DMS53 treated with DMSO at 0.1 percent for 48 hours (cell line): ENCODE data around the gene ZNF584.
"Not testable (repeated sequence)": the region's sequence is repeated elsewhere in the genome, so short reads cannot be mapped to it uniquely, and the experiment has no call there.

Source experiments
- DNase-seq: peaks from one replicate; lab custom pipeline; 2025; ENCODE audit not compliant: unreplicated experiment; lab: John Stamatoyannopoulos, UW

The ZNF584 gene

GRCh38 chr19:58408152-58409009 lies at the start of gene ZNF584:
Gene ZNF584, plus strand, starts transcription at chr19:58408649. Its CDS starts 499 bp downstream, at chr19:58409148.
- DNase-seq = peak; percentile 80

DNA sequence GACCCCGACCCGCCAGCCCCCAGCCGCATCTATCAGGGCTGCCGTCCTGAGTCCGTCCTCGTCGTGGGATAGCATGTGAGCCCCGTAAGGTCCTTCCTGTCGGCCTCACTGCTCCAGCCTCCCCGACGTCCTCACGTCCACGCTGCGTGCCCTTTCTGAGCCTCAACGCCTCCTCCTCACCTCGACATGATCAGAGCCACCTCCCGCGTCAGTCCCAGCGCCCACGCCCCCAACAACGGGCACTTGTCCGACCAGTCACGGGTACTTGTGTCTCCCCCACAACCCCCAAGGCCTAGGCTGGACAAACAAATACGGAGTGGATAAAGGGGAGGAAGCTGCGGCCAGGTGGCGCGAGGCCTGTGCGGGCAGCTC lies 46.6 kb upstream of the ZNF584 start:
- no peak for DNase-seq

DNA sequence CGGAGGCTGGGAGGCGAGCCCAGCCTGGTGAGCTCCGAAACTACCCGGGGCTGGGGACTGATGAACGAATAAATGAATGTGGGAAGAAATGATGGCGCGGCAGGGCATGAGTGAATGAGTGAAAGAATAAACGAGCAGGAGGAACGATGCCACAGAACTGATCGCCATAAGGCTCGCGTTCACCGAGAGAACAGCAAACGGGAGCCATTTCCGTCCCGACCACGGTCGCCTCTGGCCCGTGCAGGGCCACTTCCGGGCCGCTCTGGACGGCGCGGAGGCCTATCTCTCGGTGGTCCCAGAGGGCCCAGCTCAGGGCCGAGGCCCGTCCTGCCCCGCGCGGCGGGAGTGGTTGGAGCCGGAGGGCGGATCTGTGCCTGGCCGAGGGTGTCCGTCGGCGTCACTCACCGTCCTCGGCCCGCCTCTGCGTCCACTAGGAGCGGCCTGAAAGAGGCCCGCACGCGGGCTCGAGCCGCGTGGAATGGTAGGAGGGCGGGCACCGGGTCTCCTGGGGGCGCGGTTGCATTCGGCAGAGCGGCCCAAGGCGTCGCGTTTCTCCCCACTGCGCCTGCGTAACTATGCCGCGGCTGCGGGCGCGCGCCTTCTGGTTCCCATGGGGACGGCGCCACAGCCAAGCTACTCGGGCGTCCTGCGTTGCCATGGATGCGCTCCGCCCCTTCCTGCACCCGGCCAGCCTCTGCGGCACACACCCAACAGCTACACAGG lies 46.0 kb upstream of the ZNF584 start, which contains the start of gene ZNF497:
Gene ZNF497, minus strand, starts transcription at position 480 of the 723 bp plus-strand sequence. CDS start 5,116 bp downstream, outside the sequence.
- DNase-seq = peak; percentile 90

DNA sequence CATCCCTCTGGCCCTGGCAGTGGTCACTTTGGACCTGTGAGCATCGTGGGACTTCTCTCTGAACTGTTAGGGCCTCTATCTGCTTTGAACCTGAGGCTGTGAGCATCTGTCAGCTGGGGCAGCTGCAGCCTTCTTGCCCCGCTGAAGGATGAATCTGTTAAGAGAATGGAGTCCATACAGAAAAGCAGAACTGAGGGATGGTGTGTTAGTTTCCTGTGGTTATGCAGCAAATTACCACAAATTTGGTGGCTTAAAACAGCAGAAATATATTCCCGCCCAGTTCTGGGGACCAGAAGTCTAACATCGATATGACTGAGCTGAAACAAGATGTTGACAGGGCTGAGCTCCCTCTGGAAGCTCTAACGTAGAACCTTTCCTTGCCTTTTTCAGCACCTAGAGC lies 44.3 kb upstream of the ZNF584 start:
- no peak for DNase-seq

GRCh38 chr19:58366585-58367430 lies 41.6 kb upstream of the ZNF584 start:
- DNase-seq = no peak

- DNase-seq = no peak
Observed at GRCh38 chr19:58367698-58368454, 40.6 kb upstream of the ZNF584 start.

- DNase-seq = no peak
Observed at GRCh38 chr19:58368561-58369360, 39.7 kb upstream of the ZNF584 start.

- no peak for DNase-seq
Observed at GRCh38 chr19:58372311-58373133, 35.9 kb upstream of the ZNF584 start.

DNA sequence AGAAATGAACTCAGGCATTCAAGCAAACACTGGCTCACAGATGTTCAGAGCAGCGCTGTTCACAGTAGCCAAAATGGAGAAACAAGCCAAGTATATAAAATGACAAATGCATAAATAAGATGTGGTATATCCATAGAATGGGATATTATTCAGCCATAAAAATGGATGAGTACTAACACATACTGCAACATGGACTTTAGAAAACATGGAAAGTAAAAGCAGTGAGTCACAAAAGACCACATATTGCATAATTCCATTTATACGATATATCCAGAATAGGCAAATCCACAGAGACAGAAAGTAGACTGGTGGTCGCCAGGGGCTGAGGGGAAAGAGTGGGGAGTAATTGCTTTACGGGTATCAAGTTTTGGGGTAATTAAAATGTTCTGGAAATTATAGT lies 34.2 kb upstream of the ZNF584 start:
- DNase-seq = no peak

DNA sequence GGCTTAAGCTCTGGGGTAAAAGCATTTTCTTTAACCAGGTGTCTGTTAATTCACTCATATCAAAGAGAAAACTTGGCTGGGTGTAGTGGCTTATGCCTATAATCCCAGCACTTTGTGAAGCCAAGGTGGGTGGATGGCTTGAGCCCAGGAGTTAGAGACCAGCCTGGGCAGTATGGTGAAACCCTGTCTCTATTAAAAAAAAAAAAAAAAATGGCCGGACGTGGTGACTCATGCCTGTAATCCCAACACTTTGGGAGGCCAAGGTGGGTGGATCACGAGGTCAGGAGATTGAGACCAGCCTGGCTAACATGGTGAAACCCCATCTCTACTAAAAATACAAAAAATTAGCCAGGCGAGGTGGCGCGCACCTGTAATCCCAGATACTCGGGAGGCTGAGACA lies 31.7 kb upstream of the ZNF584 start:
- not testable (repeated sequence) for DNase-seq

DNA sequence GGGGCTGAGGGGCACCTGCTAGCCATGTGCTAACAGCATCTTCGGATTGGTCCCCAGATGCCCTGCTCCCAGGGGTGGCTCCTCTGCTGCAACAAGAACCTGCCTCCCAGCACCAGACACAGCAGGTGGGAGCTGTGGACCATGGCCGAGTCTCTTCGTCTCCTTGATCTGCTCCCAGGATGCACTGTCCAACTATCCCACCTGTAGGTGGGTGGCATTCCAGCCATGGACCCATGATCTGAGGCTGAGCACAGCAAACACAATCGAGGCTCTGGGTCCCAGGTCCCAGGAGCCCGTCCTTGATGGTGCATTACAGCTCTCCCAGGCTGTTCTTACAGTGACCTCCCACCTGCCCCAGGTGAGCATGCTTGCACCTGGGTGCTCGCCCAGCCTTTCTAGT lies 29.2 kb upstream of the ZNF584 start:
- no peak for DNase-seq

- DNase-seq = no peak
Observed at GRCh38 chr19:58380037-58380661, 28.3 kb upstream of the ZNF584 start.

DNA sequence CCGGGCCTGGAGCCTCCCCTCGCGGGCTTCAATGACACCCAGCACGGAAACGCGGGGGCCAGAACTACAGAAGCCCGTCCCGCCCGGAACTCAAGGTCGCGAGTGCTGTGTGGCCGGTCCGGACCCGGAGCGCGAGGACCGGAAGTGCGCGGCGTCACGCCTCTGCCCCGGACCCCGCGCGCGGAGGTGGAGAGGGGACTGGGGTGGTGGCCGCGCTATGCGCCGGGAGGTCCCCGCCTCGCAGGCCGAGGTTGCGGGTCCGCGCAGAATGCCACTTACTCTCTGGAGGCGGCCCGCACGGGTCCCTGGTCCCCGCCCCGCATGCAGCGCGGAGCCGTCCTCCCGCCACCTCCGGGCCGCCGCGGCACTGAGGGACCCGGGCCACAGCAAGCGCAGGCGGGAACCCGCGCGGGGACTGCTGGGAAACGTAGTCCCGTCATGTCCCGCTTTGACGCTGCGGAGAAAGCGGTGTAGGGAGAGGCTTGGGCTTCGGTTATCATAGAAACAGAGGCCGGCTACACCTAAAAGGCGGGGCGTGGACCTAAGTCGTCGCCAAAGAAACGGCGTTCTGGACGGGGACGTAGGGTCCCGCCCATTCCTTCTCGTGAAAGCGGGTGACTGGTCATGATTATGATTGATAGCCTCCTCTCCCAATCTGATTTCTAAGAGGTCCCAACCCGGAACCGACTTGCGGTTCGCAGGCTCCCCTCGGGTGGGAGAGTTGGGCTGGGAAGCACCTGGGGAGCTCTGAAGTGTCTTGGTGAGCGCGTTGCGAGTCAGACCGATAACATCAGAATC lies 27.6 kb upstream of the ZNF584 start, which contains the start of gene ZNF837:
Gene ZNF837, minus strand, starts transcription at position 369 of the 798 bp plus-strand sequence. CDS start 11,698 bp downstream, outside the sequence.
- peak; percentile 99 for DNase-seq

GRCh38 chr19:58381460-58382212 lies 26.8 kb upstream of the ZNF584 start:
- DNase-seq = no peak

DNA sequence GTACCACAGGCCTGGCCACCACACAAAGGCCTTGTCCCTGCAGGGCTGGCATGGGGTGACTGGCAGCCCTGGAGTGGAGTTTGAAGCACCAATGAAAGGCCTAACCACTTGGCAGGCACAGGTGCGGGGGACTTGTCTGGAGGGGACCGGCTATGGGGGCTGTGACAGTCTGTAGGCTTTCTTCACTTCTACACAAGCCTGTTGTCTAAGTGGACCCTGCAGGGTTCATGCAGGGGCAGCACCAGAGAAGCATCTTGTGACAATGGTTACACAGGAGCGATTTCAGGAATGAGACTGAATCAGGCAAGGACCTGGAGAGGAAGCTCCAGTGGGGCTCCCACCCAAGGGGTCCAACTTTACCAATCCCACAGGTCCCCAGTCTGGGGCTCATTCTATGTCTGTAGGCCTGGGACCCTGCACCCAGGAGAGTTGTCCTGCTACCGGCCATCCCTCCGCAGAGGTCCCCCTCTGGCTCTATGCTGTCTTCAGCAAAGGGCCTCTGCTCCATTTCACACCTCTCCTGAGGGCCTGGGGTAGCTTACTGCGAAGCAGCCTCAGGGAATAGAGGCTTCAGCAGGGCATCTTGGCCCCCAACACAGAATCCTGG lies 25.3 kb upstream of the ZNF584 start:
- no peak for DNase-seq

DNA sequence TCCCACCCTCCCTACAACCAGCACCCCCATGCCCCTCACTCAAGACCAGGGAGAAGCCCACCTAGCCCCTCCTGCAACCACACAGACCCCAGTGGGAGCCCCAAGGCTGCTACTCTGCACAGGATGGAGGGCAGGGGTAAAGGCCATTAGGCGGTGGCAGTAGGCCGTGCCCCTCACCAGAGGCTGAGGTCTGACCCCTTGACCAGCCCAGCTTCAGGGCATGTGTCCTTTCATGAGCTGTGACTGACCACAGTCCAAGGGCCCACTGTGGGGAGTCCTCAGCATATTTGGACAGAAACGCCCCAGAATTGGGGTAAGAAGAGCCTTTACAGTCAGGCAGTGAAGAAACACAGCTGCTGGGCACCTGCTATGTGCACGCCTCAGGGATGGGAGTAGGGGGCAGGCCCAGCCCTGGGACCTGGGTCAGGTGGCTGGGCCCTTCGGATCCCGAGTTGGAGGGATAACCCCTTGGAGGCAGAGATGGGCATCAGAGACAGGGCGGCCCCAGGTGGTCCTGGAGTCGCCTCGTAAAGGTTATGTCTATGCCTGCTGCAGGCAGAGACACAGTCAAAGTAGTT lies 23.0 kb upstream of the ZNF584 start:
- no peak for DNase-seq
